GM19324 (cell line): ENCODE measurements around the gene CST11.
A peak's percentile ranks its signal among the peaks of the same experiment; 100 is the strongest.

Experiments used
- ATAC-seq: cut with Tn5 transposase; IDR thresholded peaks from one replicate; pipeline ENCODE4 v1.9.1; 2021; ENCODE audit warnings: mild to moderate bottlenecking, moderate library complexity; ENCODE audit not compliant: unreplicated experiment, low FRiP score

The CST11 gene

DNA sequence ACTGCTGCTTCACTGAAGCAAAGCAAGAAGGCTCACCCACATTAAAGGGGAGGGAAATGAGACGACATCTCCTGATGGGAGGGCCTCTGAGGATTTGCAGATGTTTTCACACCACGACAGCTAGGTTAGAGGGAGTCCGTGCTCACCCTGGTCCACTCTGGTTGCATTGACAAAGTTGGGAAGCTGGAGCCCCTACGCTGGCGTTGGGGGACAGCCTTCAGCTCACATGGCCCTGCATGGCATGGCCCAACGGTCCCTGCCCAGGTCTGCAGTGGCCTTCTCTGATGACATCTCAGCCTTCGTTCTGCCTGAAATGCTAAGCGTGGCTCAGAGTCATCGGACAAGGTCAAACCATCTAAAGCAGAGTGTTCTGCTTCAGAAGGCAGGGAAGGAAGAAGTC is 27.5 kb downstream of the CST11 start:
- ATAC-seq, result no peak

DNA sequence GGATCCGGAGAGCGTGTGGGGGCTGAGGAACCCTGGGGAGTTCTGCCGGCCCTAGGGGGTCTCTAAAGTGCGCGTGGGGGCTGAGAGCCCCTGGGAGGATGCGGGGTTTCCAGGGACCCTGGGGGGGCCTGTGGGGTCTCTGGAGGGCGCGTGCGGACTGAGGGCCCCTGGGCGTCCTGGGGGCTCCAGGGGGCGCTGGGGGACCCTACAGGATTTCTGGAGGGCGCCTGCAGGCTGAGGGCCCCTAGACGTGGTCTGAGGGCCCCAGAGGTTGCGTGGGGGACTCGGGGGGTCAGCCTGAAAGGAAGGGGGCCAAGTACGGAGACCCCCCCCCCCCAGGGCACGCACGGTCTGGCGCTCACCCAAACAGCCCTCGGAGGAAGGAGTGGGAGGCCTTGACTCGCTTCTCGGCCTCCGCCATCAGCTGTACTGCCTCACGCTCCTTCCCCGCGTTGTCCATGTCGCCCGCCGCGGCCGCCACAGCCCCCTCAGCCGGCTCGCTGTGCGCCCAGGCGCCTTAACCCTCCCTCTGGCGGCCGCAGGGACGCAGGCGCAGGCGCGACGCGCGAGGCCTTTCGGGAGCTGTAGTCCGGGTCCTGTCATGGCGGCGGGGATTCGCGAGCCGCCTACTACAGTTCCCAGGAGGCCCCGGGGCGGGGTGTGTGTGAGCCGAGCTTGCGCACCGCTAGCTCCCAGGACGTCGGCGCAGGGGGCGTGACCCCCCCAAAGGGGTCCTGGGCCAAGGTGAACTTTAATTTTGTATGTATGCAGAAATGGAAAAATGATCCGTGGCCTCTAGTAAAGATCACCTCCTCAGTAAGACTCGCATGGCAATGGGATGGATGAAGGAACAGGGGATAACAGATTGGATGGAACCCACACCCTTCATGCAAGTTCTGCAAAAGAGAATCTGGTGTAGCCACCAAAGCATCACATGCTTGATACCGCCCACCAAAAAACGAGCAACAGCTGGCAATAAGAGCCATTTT is 31.4 kb downstream of the CST11 start, which contains the start of gene NAPB:
NAPB (minus strand) TSS at position 546 of the 989 bp plus-strand sequence; CDS start at position 460, 86 bp downstream.
- peak; percentile 97 for ATAC-seq

DNA sequence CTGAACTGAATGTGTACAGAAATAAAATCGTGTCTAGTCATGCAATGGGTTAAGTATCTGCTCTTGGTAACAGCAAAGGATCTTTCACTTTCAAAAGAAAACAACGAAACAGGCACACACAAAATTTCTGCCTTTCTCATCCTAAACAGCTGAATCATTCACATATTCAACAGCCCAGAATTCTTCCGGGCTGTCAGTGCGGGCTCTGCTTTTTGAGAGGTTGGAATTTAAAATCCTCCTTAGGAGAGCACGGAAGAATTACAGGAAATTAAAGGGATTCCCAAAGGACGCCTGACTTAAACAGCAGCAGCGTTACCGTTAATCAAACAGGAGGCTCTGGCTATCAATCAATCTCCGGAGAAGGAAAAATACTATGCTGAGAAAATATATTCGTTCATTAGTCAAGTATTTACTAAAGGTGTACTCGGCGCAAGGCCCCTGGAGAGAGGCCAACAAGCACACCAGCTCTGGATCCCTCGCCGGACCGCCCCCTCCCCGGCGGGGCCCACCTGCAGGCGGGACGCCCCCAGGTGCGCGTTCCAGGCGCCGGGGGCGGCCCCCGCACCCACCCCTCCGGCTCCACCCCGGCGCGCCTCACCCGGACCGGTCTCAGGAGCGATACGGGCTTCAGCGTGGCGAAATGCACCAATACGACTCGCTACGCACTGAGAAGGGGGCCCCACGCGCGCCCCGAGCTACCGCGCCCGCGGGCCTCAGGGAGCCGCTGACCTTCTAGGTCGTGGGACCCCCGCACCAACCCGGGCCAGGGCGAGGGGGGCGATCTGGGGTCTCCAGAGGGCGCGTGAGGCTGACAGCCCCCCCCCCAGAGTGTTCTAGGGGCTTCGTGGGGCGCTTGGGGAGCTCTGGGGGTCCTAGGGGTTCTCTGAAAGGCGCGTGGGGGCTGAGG is 32.4 kb downstream of the CST11 start:
- ATAC-seq, result peak; percentile 34

DNA sequence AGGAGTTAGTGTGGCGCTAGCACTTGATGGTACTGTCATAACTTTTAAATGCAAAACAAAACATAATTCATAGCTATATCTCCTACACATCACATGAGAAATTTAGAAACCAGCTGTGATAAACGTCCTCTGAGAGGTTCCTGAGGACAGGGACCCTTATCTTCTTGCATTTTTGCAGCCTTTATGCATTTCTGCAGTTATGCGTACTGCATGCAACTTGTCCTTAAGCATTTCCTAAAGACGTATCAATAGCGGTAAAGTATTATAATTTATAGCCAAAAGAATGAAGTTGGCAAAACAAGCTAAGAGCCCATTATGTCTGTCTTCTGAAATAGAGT is 33.0 kb downstream of the CST11 start:
- ATAC-seq, result no peak

GRCh38 chr20:23417861-23418260 is 34.8 kb downstream of the CST11 start:
- ATAC-seq, result no peak

DNA sequence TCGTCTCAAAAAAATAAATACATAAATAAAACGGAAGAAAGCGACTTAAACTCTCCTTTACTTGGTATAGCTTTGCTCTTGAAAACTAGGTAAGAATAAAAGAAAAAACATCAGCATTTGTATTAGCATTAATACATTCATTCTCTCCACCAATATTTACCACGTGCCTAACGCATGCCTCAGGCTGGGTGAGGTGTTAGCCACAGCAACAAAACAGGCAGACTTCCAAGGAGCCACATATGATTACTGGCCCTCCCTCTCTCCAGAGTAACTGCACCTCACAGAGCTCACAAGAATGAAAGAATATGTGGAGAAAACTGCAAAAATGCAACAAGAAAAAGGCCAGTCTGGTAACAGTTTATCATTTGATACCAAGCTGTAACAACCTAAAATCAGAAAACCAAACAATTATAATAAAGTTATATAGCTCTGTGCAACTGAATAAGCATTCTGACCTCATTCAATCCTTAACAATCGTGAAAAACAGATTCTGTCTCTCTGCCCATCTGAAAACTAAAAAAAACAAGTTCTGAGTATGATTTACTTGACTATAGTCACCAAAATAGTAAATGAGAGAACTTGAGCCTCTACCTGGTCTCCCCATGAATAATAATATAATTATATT is 36.6 kb downstream of the CST11 start:
- no peak for ATAC-seq

DNA sequence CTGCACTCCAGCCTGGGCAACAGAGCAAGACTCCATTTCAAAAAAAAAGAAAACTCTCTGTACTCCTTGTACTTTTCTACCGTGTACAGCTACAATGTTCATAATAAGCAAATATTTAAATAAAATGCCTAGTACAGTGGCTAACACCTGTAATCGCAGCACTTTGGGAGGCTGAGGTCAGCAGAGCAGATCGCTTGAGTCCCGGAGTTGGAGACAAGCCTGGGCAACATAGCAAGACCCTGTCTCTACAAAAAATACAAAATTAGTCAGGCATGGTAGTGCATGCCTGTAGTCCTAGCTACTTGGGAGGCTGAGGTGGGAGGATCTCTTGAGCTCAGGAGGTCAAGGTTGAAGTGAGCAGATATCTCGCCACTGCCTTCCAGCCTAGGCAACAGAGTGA is 37.1 kb downstream of the CST11 start:
- ATAC-seq, result no peak

- ATAC-seq, result no peak
These were observed 38.0 kb downstream of the CST11 start for GRCh38 chr20:23414526-23415188.

DNA sequence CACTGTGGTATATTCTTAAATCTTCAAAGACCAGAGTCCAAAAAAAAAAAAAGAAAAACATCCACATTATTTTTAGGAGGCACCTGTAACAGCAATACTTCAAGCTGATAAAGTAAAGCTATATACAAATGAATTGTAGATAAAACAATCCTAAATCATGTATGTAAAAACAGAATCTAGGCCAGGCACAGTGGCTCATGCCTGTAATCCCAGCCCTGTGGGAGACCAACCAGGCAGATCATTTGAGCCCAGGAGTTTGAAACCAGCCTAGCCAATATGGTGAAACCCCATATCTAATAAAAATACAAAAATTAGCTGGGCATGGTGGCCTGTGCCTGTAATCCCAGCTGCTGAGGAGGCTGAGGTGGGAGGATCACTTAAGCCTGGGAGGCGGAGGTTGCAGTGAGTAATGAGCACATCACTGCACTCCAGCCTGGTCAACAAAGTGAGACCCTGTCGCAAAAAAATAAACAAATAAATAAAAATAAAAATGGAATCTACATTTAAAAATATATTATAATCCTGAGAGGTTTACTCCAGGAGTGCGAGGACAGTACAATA is 38.7 kb downstream of the CST11 start:
- no peak for ATAC-seq

DNA sequence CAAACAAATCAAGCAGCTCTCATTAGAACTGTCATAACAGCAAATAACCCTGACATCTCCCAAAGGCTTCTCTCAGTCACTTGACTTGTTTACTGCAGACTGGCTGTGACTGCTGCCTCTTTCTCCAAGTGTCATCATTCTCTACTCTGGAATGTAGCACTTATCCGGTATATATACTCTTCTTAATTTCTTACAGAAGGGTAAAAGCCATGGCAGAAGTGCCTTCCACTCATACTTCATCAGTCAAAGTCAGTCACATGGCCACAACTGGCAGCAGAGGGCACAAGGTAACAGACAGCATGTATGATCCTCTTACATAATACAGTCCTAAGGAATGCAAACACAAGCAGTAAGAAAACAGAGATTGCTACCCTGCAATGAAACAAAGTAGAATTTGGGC is 40.6 kb downstream of the CST11 start:
- no peak for ATAC-seq

DNA sequence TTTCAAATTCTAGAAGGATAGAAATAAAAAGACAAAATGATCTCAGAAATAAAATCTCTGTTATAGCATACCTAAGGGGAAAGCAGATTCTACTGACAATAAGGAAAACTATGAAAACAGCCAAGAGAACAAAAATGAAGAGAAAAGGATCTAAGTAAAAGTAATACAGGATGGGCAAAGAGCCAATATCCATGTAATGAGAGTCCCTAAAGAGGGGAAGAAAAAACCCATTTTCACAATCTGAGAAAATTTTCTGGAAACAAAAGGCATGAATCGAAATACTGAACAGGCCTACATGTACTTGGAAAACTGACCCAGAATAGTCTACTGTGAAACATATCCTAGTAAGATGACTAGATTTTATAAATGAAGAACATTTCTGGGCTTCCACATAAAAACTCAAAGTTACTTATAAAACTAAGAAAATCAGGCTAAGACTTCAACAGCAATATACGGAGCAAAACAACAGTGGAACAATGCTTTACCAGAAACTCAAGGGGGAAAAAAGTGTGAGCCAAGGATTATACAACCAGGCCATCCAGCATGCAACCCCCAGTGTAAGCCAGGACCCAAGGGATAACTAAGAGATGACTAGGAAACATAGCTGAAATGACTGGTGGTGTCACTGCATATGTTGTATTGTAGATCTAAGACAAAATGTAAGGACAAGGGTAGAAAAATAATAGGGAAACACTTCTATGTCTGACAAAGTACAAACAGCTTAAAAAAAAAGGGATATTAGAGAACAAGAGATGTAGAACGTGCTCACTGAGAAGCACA is 41.6 kb downstream of the CST11 start:
- no peak for ATAC-seq

DNA sequence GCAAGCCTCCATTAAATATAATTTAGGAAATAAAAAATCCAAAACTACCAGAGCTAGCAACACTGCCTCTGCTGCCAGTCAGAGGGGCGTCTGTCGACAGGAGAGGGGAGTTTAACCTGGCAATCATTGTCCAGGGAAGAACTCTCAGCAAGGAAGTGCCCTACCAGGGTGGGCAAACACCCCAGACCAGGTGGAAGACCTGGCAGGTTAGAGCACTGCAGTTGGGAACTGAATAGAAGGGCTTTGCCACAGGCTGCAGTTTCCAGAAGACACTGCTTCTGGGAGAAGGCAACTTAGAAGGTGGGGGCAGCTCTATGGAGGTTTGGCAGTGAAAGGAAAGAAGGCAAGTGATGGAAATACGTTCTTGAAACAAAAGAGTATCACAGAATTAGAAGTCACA is 42.9 kb downstream of the CST11 start:
- ATAC-seq, result no peak

- no peak for ATAC-seq
These were observed 43.7 kb downstream of the CST11 start for GRCh38 chr20:23408957-23409356.

DNA sequence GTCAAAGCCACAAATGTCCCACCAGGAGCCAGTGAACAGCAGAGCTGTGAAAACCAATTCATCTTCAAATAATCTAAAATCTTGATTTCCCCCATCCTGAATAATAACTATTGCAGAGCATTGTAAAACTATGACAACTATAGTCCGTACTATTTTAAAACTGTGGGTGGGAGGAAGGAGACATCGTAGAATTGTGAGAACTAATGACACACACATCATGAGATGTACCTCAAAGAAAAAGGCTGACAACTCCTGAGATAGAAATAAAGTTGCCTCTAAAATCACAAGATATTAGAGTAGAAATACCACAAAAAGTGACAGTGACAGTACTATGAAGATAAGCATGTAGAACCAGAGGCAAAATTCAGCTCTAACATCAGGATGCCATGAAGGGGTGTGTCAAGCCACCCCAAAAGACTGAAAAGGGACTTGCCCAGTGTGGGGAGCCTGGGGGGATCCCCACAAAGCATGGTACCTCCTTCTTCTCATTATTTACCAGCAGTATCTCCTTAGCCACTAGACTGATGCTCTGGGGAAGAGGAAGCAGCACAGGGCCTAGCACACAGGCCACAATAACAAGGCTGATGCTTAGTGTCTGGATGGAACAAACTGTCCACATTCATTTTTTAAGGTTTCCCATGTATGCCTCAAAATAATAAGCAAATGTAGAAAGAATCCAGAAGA is 44.8 kb downstream of the CST11 start:
- peak; percentile 72 for ATAC-seq

DNA sequence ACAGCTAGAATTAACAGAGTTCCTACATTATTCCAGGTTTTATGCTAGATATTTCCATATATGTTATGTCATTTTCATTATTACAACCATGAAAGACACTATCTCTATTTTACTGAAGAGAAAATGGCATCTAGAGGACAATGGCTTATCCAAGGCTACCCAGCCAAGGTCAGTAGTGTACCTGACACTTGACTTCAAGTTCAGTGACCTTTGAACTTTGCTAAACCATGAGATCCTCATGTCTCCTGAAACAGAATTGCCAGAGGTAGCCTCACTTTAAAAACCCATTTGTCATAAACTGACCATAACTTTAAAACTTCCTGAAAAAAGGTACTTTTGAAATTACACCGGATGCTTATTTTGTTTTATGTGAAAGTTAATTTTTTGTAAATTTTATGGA is 45.8 kb downstream of the CST11 start:
- ATAC-seq, result no peak

DNA sequence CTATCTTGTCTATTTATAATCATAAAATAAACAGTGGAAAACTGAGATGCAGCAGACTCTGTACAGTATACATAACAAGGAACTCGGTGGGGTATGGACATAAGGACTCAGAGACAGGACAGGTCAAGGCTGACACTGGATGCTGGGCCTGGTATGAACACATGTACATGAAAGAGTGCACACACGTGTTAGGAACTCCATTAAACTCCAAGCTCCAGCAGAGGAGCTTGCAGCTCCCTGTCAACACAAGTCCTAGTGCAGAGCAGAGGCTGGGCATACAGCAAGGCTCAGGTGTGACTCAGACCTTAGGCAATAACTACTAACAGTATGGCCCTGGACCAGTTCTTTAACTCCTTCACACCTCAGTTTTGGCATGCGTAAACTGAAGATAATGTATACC is 48.5 kb downstream of the CST11 start:
- no peak for ATAC-seq

DNA sequence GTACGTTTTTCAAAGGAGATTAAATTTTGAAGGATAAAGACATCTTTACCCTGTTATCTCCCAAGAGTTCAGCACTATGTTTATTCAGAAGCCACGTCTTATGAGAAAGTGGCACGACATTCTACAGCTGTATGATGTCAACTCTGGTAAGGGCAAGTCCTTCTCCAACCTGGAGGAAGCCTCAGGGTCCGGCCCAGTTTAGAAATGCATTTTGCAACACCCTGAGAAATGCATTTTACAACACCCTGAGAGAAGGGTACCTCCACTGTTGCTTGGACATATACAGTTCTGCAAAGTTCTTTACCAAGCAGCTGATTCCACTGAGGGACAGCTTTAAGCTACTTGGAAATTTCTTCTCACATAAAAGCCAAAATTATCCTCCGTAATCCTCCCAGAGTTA is 48.9 kb downstream of the CST11 start:
- ATAC-seq, result no peak

- ATAC-seq, result no peak
These were observed 51.6 kb downstream of the CST11 start for GRCh38 chr20:23401051-23401450.
